ENCODE data around the gene RNFT1.
A peak's percentile ranks its signal among the peaks of the same experiment; 100 is the strongest.
"Not testable (repeated sequence)": the region's sequence is repeated elsewhere in the genome, so short reads cannot be mapped to it uniquely, and the experiment has no call there.

The RNFT1 gene

DNA sequence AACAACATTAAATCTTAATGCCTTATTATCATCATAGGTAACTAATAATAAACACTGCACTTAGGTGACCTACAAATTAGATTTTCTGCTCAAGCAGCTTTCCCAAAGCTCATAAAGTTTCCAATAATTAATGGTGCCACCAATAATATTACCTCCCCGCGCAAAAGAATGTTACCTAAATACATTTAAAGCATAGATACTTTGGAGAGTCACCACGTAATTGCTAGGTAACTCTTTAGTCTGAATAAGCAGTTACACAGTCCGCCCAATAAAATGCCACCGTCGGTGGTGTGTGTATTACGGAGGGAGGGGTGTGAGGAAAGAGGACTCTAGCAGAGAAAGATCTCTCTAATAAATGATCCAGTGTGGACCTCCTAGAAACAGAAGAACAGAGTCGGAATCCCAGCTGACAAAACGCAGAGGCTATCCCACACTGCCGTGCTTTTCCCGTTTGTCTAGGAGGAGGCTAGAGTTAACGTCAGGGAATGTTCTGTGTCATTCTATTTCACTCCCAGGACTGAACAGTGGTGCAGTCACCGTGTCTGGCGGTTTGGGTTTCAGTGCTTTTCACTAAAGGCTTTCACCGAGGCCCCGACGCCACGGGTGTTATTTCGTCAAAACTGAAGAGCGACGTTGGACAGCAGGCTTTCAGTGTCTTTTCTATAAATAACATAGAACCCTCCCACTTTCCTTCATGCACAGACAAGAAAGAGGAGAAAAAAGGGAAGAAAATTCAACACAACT, 630 bp downstream of the RNFT1 start:
- Histone ChIP-seq H3K4me1 (peaks cover 23% of the 10 kb centered on the region), H3K9me3 (no peaks in the 10 kb centered on the region), H3K27ac (peak overlapping the region; percentile 86), H3K36me3 (peaks cover 13% of the 10 kb centered on the region), H3K4me2 (peak overlapping the region; percentile 88), H3K4me3 (peak overlapping the region; percentile 83), H4K20me1 (no peaks in the 10 kb centered on the region), H3K27me3 (no peaks in the 10 kb centered on the region), H3K9ac (peak overlapping the region; percentile 87)
- no peak for TF ChIP-seq Cebpa-rat (IDR thresholded peaks at IDR 0.05)

DNA sequence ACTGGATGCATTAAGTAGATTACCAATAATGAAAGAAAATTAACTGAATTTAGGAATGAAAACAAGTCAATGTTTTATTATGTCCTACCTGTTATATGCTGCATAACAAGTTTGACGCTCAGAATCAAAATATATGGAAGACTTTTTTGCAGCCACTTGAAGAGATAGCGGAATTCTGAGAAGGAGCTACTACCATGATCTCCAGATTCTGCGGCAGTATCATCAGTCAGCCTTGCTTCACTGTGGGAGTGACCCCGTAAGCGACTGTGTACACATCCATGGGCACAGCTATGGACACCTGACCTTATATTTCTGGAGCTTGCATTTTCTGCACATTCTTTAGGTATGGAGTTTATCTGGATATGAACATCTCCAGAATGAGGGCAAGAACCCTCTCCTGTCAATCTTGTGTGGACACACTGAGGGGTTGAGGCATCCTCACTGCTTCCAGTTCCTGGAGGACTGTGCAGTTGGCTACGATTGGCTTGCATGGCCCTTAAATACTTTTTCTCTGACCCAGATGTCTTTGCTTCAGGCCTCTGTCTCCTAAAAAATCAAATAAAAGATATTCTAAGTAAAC, 1.7 kb downstream of the RNFT1 start:
- H3K4me2 ChIP-seq, result peak overlapping the region; percentile 88
- H3K27me3 ChIP-seq, result no peaks in the 10 kb centered on the region
- H3K4me1 ChIP-seq, result peaks cover 23% of the 10 kb centered on the region
- no peak overlapping the region for H3K27ac ChIP-seq
- no peak overlapping the region for H3K4me3 ChIP-seq
- no peak overlapping the region for H3K9ac ChIP-seq
- TF ChIP-seq Cebpa-rat (IDR thresholded peaks at IDR 0.05), result no peak
- H3K36me3 ChIP-seq, result peaks cover 18% of the 10 kb centered on the region
- no peaks in the 10 kb centered on the region for H3K9me3 ChIP-seq
- H4K20me1 ChIP-seq, result no peaks in the 10 kb centered on the region

DNA sequence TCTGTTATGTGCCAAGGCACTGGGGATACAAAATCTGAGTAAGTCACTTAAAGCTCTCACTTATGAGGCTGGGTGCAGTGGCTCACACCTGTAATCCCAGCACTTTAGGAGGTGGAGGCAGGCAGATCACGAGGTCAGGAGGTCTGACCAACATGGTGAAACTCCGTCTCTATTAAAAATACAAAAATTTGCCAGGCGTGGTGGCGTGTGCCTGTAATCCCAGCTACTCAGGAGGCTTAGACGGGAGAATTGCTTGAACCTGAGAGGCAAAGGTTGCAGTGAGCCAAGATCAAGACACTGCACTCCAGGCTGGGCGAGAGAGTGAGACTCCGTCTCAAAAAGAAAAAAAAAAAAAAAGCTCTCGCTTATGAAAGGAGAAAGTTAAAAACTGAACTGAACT, 5.0 kb downstream of the RNFT1 start:
- H3K4me3 ChIP-seq, H3K9me3 ChIP-seq, H3K9ac ChIP-seq, H4K20me1 ChIP-seq, H3K27me3 ChIP-seq, H3K4me2 ChIP-seq, H3K27ac ChIP-seq: not testable (repeated sequence)
- peaks cover 15% of the 10 kb centered on the region for H3K4me1 ChIP-seq
- peaks cover 39% of the 10 kb centered on the region for H3K36me3 ChIP-seq

DNA sequence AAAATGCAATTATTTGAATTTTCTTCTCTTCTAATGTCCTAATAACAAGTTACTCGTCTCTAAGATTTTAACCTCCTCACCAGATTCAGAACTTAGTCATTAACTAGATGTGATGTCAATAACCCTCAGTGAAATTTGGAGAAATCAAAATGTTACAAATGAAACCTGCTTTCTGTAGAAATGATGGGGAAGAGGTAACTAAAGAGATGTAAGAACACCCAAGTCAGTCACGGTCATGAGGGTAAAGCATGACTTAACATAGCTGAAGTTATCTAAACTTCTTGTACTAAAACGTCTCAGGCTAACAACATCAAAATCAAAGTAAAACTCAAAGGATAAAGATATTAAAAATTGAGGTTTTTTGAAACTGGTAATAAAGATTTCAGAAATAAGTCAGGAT, 9.7 kb downstream of the RNFT1 start:
- no peak for TF ChIP-seq Cebpa-rat (IDR thresholded peaks at IDR 0.05)
- no peak overlapping the region for H3K27ac ChIP-seq
- no peaks in the 10 kb centered on the region for H4K20me1 ChIP-seq
- peaks cover 61% of the 10 kb centered on the region for H3K36me3 ChIP-seq
- H3K9ac ChIP-seq, result no peak overlapping the region
- H3K27me3 ChIP-seq, result no peaks in the 10 kb centered on the region
- H3K4me3 ChIP-seq, result no peak overlapping the region
- H3K4me2 ChIP-seq, result no peak overlapping the region
- no peaks in the 10 kb centered on the region for H3K4me1 ChIP-seq
- no peaks in the 10 kb centered on the region for H3K9me3 ChIP-seq

DNA sequence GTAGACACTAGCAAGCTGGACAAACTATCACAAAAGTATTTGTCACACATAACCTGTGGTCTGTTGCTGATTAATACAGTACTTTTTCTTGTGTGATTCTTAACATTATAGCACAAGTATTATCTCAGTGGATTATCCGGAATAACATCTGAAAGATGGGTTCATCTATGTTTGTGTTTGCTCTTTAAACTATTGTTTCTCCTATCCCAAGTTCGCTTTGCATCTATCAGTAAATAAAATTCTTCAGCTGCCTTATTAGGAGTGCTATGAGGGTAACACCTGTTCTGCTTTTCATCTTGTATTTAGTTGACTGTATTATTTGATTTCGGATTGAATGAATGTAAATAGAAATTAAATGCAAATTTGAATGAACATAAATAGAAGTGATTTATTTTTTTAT, 14.5 kb downstream of the RNFT1 start:
- Histone ChIP-seq H3K27me3 (no peaks in the 10 kb centered on the region), H3K9ac (no peak overlapping the region), H3K4me1 (no peaks in the 10 kb centered on the region)

DNA sequence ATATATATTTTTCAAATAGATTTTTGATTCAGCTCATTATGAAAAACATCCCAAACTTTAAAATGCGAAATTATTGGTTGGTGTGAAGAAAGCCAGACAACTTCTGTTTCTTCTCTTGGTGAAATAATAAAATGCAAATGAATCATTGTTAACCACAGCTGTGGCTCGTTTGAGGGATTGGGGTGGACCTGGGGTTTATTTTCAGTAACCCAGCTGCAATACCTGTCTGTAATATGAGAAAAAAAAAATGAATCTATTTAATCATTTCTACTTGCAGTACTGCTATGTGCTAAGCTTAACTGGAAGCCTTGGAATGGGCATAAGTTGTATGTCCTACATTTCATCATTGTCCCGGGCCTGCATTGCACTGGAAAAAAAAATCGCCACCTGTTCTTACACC, 17.2 kb downstream of the RNFT1 start:
- H3K9ac ChIP-seq, H3K27ac ChIP-seq, H3K9me3 ChIP-seq, H3K4me3 ChIP-seq, H3K4me1 ChIP-seq, H3K27me3 ChIP-seq, H4K20me1 ChIP-seq, H3K4me2 ChIP-seq: not testable (repeated sequence)
- H3K36me3 ChIP-seq, result peaks cover 80% of the 10 kb centered on the region

More for the DNA sequence above, 14.5 kb downstream of the RNFT1 start:
- no peak for TF ChIP-seq Cebpa-rat (IDR thresholded peaks at IDR 0.05)
- Histone ChIP-seq H3K4me3 (no peak overlapping the region), H3K9me3 (no peaks in the 10 kb centered on the region), H4K20me1 (no peaks in the 10 kb centered on the region), H3K36me3 (peaks cover 69% of the 10 kb centered on the region), H3K27ac (no peak overlapping the region), H3K4me2 (no peak overlapping the region)

DNA sequence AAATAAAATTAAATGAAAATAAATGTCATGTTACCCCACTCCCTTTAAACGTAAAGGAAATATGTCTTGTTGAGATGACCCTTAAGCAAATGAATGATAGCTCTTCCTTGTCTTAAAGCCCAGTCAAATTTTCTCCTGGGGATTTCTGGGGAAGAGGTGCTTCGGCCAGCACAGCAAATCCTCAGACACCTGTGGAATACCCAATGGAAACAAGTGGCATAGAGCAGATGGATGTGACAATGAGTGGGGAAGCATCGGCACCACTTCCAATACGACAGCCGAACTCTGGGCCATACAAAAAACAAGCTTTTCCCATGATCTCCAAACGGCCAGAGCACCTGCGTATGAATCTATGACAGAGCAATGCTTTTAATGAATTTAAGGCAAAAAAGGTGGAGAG, 18.1 kb downstream of the RNFT1 start:
- not testable (repeated sequence) for H3K27ac ChIP-seq, H3K9me3 ChIP-seq, H3K4me3 ChIP-seq, H3K9ac ChIP-seq, H3K4me2 ChIP-seq, H3K27me3 ChIP-seq, H4K20me1 ChIP-seq, H3K4me1 ChIP-seq
- H3K36me3 ChIP-seq, result peaks cover 82% of the 10 kb centered on the region

DNA sequence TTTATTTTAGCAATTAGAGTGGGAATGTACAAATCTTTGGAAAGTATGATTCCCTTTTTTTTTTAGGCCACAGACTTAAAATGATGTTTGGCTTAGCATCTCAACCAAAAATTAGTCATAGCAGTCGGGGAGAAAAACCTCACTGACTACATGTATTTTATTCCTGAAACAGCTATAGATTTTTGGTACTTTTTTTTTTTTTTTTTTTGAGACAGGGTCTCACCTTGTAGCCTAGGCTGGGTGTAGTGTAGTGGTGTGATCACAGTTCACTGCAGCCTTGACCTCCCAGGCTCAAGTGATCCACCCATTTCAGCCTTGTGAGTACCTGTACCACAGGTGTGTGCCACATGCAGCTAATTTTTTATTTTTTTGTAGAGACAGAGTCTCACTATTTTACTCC, 23.4 kb downstream of the RNFT1 start:
- Histone ChIP-seq H3K9ac (no peak overlapping the region), H3K36me3 (peaks cover 93% of the 10 kb centered on the region), H3K9me3 (no peaks in the 10 kb centered on the region), H3K4me2 (no peak overlapping the region), H3K27me3 (no peaks in the 10 kb centered on the region), H3K27ac (no peak overlapping the region), H4K20me1 (no peaks in the 10 kb centered on the region), H3K4me1 (no peaks in the 10 kb centered on the region), H3K4me3 (no peak overlapping the region)
- no peak for TF ChIP-seq Cebpa-rat (IDR thresholded peaks at IDR 0.05)

DNA sequence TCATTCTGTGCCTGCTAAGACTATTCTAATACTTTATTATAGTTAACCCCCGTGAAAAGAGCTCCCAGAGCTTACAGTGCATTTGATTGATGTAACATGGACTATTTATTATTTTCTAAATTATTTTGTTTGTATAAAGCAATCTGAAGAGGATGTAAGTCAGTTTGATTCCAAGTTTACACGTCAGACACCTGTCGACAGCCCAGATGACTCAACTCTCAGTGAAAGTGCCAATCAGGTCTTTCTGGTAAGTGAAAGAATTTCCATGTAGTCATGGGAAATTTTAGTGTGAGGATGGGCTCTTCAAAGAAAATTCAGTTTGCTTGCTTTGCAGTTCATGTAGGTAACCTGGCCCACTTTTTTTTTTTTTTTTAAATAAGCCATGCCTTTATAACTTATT, 23.8 kb downstream of the RNFT1 start:
- not testable (repeated sequence) for H3K4me2 ChIP-seq, H3K4me3 ChIP-seq, H3K4me1 ChIP-seq, H4K20me1 ChIP-seq, H3K9me3 ChIP-seq, H3K27ac ChIP-seq, H3K27me3 ChIP-seq, H3K9ac ChIP-seq
- H3K36me3 ChIP-seq, result peaks cover 93% of the 10 kb centered on the region

DNA sequence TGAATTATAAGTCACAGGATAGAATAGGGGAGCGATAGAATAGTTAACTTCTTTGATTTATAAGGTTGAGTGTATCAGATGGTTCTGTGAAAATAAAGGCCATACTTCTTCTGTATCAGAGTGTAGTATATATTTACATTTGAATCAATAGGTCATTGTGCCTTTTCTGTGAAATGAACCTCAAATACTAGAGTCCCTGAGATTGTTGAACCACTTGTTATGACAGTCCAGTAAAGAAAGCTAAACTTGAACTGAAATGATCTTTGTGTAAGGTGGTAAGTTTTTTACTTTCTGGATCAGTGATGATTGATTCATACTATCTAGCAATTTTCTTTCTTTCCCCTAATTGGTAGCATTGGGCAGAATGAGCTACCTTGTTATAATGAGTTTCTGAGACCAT, 31.2 kb downstream of the RNFT1 start:
- H3K4me1 ChIP-seq, H3K27me3 ChIP-seq, H3K27ac ChIP-seq, H3K4me3 ChIP-seq, H3K9me3 ChIP-seq, H3K9ac ChIP-seq, H3K4me2 ChIP-seq, H4K20me1 ChIP-seq: not testable (repeated sequence)
- H3K36me3 ChIP-seq, result peaks cover 93% of the 10 kb centered on the region

DNA sequence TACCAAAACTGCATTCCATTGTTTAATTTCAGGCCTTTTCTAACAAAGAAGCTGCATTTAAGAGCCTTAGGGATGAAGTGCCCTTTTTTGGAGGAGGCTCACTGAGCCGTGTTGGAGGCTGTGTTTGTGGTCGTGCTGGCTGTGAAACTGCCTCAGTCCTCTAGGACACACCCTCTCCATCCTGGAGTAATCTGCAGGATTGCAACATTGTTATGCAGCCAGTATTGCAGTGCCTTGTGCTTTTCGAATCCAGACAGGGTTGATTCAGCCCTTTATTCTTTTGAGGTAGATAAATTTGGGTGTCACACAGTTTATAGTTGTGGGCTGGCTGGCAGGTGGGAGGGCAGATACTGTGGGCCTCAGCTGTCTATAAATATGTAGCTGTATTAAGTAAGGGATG, 33.8 kb downstream of the RNFT1 start:
- H3K9ac ChIP-seq, H3K4me2 ChIP-seq, H3K4me1 ChIP-seq, H3K27me3 ChIP-seq, H3K27ac ChIP-seq, H3K9me3 ChIP-seq, H4K20me1 ChIP-seq, H3K4me3 ChIP-seq: not testable (repeated sequence)
- H3K36me3 ChIP-seq, result peaks cover 87% of the 10 kb centered on the region

DNA sequence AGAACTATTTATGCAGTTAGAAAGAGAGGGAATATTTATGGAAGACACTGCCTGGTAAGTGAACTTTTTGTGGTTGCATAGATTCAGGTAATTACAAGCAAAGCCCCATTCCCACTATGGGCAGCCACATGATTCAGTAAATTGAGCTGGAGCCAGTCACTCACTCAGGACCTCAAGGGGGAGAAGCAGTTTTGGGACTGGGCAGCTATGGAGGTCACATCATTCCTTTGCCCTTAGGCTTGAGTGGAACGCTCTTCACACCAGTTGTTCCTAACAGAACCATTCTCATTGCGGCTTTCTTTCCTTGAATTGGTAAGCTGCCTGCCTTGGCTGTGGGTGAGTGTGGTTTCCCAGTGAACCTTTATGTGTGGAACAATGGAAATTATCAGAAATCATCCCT, 34.4 kb downstream of the RNFT1 start:
- H3K9me3 ChIP-seq, H4K20me1 ChIP-seq, H3K4me2 ChIP-seq, H3K4me1 ChIP-seq, H3K27ac ChIP-seq, H3K9ac ChIP-seq, H3K27me3 ChIP-seq, H3K4me3 ChIP-seq: not testable (repeated sequence)
- H3K36me3 ChIP-seq, result peaks cover 87% of the 10 kb centered on the region

DNA sequence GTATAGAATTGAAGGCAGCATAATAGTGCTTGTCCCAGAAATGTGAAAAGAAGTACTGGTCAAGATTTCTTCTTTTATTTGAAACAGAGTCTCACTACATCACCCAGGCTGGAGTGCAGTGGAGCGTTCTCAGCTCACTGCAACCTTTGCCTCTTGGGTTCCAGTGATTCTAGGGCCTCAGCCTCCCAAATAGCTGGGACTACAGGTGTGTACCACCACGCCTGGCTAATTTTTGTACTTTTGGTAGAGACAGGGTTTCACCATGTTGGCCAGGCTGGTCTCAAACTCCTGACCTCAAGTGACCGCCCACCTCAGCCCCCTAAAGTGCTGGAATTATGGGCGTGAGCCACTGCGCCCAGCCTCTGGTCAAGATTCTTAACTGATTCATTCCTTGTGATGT, 43.9 kb downstream of the RNFT1 start:
- H4K20me1 ChIP-seq, result not testable (repeated sequence)

More for the DNA sequence above, 43.9 kb downstream of the RNFT1 start:
- H3K4me1 ChIP-seq, H3K27me3 ChIP-seq, H3K4me3 ChIP-seq, H3K9ac ChIP-seq, H3K27ac ChIP-seq, H3K4me2 ChIP-seq, H3K9me3 ChIP-seq: not testable (repeated sequence)
- H3K36me3 ChIP-seq, result peaks cover 88% of the 10 kb centered on the region
